C4-2B (cell line): ENCODE measurements around the gene RSPO3.

Experiments used
- H3K27ac ChIP-seq: fragments of 450-650 bp; 2 replicates; pipeline ENCODE4 v1.5.1; 2017
- CTCF ChIP-seq: fragments of 450-650 bp; conservative IDR thresholded peaks from 2 replicates; pipeline ENCODE4 v1.5.1; 2017; ENCODE audit warnings: mild to moderate bottlenecking
- ZFX ChIP-seq: fragments of 450-650 bp; IDR thresholded peaks from 2 replicates; pipeline ENCODE4 v1.6.1; 2017

Gene RSPO3

GRCh38 chr6:127111526-127111925, 6.9 kb upstream of the RSPO3 start:
- H3K27ac ChIP-seq: no peak overlapping the region
- TF ChIP-seq ZFX (no peak), CTCF (no peak)

GRCh38 chr6:127114214-127114760, 4.2 kb upstream of the RSPO3 start:
- H3K27ac ChIP-seq: no peak overlapping the region
- no peak for TF ChIP-seq ZFX
- TF ChIP-seq CTCF: no peak

- TF ChIP-seq ZFX: no peak
- no peak for TF ChIP-seq CTCF
- no peak overlapping the region for H3K27ac ChIP-seq
Observed at GRCh38 chr6:127115084-127115655, 3.3 kb upstream of the RSPO3 start.

- H3K27ac ChIP-seq: no peak overlapping the region
Observed at GRCh38 chr6:127115746-127116145, 2.7 kb upstream of the RSPO3 start.

GRCh38 chr6:127117979-127118297, 533 bp upstream of the RSPO3 start:
- H3K27ac ChIP-seq: no peak overlapping the region
- TF ChIP-seq CTCF (no peak), ZFX (no peak)

More at GRCh38 chr6:127115746-127116145, 2.7 kb upstream of the RSPO3 start:
- TF ChIP-seq CTCF (no peak), ZFX (no peak)

- no peak for TF ChIP-seq ZFX
- no peak overlapping the region for H3K27ac ChIP-seq
Observed at GRCh38 chr6:127119102-127120022, 891 bp downstream of the RSPO3 start.

GRCh38 chr6:127120023-127120786, 1.7 kb downstream of the RSPO3 start:
- no peak for TF ChIP-seq ZFX
- TF ChIP-seq CTCF: no peak
- H3K27ac ChIP-seq: no peak overlapping the region
